ENCODE results near the gene NINJ2. TPM values are rescaled to one million over a fixed set of nuclear protein-coding genes. Genes with fewer than 3 reads are reported as not detected.

NINJ2 gene
- total and polyA plus RNA-seq, 9 donors: 0.48 to 3.4 (median 1.4) TPM; not detected in 2

DNA sequence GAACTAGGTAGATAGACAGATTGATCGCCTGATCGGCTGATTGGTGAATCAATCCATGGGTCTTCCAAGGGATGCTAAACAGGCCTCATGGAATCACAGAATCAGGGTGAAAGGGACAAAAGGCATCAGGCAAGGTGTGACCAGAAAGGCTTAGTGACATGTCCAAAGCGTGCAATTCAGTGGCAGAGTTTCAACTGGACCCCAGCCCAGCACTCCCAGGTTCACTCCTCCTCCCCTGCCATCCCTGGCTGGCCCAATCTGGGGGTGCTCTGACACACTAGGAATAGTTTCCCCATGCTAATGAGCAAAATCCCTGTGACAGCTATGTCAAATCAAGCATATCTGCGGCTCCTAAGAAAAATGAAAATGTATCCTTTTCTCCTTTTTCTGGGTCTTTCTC is 50.4 kb downstream of the NINJ2 start:
- TF ChIP-seq EP300 (IDR thresholded peaks at IDR 0.05): no peak
- no peak for TF ChIP-seq CTCF (IDR thresholded peaks at IDR 0.05)
- TF ChIP-seq POLR2A (IDR thresholded peaks at IDR 0.05): no peak
- WGBS, 3 donors: 87 to 97% (median 94%) methylated on average over 4 of the region's 4 CpGs
- no peaks in the 10 kb centered on the region for H3K9me3 ChIP-seq

GRCh38 chr12:612293-612692 is 51.0 kb downstream of the NINJ2 start:
- Histone ChIP-seq H3K4me1 (ENCODE audit: insufficient read depth) (no peaks in the 10 kb centered on the region), H3K4me3 (no peak overlapping the region), H3K27ac (no peak overlapping the region), H3K36me3 (no peaks in the 10 kb centered on the region), H3K9me3 (no peaks in the 10 kb centered on the region), H3K27me3 (no peaks in the 10 kb centered on the region)
- 80 to 90% (median 87%) methylated on average over 7 of the region's 7 CpGs for WGBS, 3 donors
- no peak for DNase-seq
- intact Hi-C loops (cut with DNase I): no loop called here
- no peak for TF ChIP-seq POLR2A (IDR thresholded peaks at IDR 0.05)

More for the DNA sequence above, 50.4 kb downstream of the NINJ2 start:
- Histone ChIP-seq H3K4me1 (ENCODE audit: insufficient read depth) (no peaks in the 10 kb centered on the region), H3K36me3 (no peaks in the 10 kb centered on the region), H3K27me3 (no peaks in the 10 kb centered on the region), H3K27ac (no peak overlapping the region), H3K4me3 (no peak overlapping the region)
- intact Hi-C loops (cut with DNase I): no loop called here
- DNase-seq: peak in 1 of 5 donors; percentile 2

- TF ChIP-seq CTCF (IDR thresholded peaks at IDR 0.05): no peak
- no peak for TF ChIP-seq POLR2A (IDR thresholded peaks at IDR 0.05)
- no peak for TF ChIP-seq EP300 (IDR thresholded peaks at IDR 0.05)
- WGBS, 3 donors: 77 to 84% (median 78%) methylated on average over 3 of the region's 3 CpGs
- no peak for DNase-seq
- Histone ChIP-seq H3K27ac (no peak overlapping the region), H3K27me3 (no peaks in the 10 kb centered on the region), H3K36me3 (no peaks in the 10 kb centered on the region), H3K4me1 (ENCODE audit: insufficient read depth) (no peaks in the 10 kb centered on the region), H3K9me3 (no peaks in the 10 kb centered on the region), H3K4me3 (no peak overlapping the region)
- intact Hi-C loops (cut with DNase I): no loop called here
Observed at GRCh38 chr12:611721-612120, 51.5 kb downstream of the NINJ2 start.

DNA sequence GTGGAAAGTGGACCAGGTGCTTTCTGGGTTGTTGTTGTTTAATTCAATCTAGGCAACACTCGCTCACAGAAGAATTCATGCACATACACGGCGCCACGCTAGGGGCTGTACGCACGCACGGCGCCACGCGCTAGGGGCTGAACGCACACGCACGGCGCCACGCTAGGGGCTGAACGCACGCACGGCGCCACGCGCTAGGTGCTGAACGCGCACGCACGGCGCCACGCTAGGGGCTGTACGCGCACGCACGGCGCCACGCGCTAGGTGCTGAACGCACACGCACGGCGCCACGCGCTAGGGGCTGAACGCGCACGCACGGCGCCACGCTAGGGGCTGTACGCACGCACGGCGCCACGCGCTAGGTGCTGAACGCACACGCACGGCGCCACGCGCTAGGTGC is 54.3 kb downstream of the NINJ2 start:
- Histone ChIP-seq H3K4me1 (ENCODE audit: insufficient read depth) (no peaks in the 10 kb centered on the region), H3K9me3 (no peaks in the 10 kb centered on the region), H3K27ac (no peak overlapping the region), H3K27me3 (no peaks in the 10 kb centered on the region), H3K36me3 (no peaks in the 10 kb centered on the region), H3K4me3 (no peak overlapping the region)
- no peak for TF ChIP-seq CTCF (IDR thresholded peaks at IDR 0.05)
- no peak for TF ChIP-seq EP300 (IDR thresholded peaks at IDR 0.05)
- TF ChIP-seq POLR2A (IDR thresholded peaks at IDR 0.05): no peak
- intact Hi-C loops (cut with DNase I): no loop called here
- no peak for DNase-seq
- 86 to 97% (median 96%) methylated on average over 58 of the region's 58 CpGs for WGBS, 3 donors

- intact Hi-C loops (cut with DNase I): no loop called here
- WGBS, 3 donors: 87 to 97% (median 90%) methylated on average over 3 of the region's 3 CpGs
- TF ChIP-seq EP300 (IDR thresholded peaks at IDR 0.05): no peak
- TF ChIP-seq CTCF (IDR thresholded peaks at IDR 0.05): no peak
- no peak for TF ChIP-seq POLR2A (IDR thresholded peaks at IDR 0.05)
- DNase-seq: no peak
- H3K9me3 ChIP-seq: no peaks in the 10 kb centered on the region
- H3K36me3 ChIP-seq: no peaks in the 10 kb centered on the region
- no peaks in the 10 kb centered on the region for H3K4me1 ChIP-seq (ENCODE audit: insufficient read depth)
- H3K27me3 ChIP-seq: no peaks in the 10 kb centered on the region
- no peak overlapping the region for H3K4me3 ChIP-seq
- no peak overlapping the region for H3K27ac ChIP-seq
Observed at GRCh38 chr12:608413-608812, 54.8 kb downstream of the NINJ2 start.

Measured in ovary (tissue), 9 donors.